Heart left ventricle (tissue), 16 donors: ENCODE measurements around the gene ADGRG1. TPM values are rescaled to one million over a fixed set of nuclear protein-coding genes. Genes with fewer than 3 reads are reported as not detected.

Experiments
- ATAC-seq, 4 donors: fragments of 200-7000 bp; cut with Tn5 transposase; one replicate each; pipeline ENCODE4 v1.9.1; 2020 to 2022; ENCODE audit warnings: moderate library complexity in 4 of 4, mild to moderate bottlenecking in 3 of 4, moderate number of reproducible peaks in 1 of 4
- DNase-seq, 5 donors: peaks; one replicate each; pipeline ENCODE4 v3.0.0-alpha.2; 2020
- H3K27ac ChIP-seq, 12 donors: fragments of 200-600 bp; sonication (generic) in 4 of 12; one replicate each; pipeline versions ENCODE4 v1.5.0 to v1.8.0; 2016 to 2022; ENCODE audit warnings: mild to moderate bottlenecking in 2 of 12
- H3K27me3 ChIP-seq, 9 donors: fragments of 200-600 bp; sonication (generic) in 2 of 9; one replicate each; pipeline versions ENCODE4 v1.5.1 to v1.8.0; 2016 to 2022; ENCODE audit warnings: mild to moderate bottlenecking in 3 of 9
- H3K36me3 ChIP-seq, 9 donors: fragments of 200-600 bp; sonication (generic) in 2 of 9; one replicate each; pipeline versions ENCODE4 v1.5.0 to v1.8.0; 2018 to 2022; ENCODE audit warnings: mild to moderate bottlenecking in 2 of 9
- H3K4me1 ChIP-seq, 12 donors: fragments of 200-600 bp; sonication (generic) in 4 of 12; one replicate each; pipeline versions ENCODE4 v1.5.0 to v1.8.0; 2016 to 2022; ENCODE audit warnings: mild to moderate bottlenecking in 3 of 12
- H3K4me3 ChIP-seq, 12 donors: fragments of 200-600 bp; sonication (generic) in 4 of 12; one replicate each; pipeline versions ENCODE4 v1.5.0 to v1.8.0; 2017 to 2022; ENCODE audit warnings: mild to moderate bottlenecking in 9 of 12, moderate library complexity in 4 of 12
- H3K9me3 ChIP-seq, 12 donors: fragments of 200-600 bp; sonication (generic) in 4 of 12; one replicate each; pipeline versions ENCODE4 v1.5.0 to v1.8.0; 2016 to 2022; ENCODE audit warnings: mild to moderate bottlenecking in 1 of 12
- POLR2A ChIP-seq, 2 donors: fragments of 450-650 bp; IDR thresholded peaks; one replicate each; pipeline ENCODE4 v1.6.1; 2017; ENCODE audit warnings: antibody characterized with exemption in 2 of 2, mild to moderate bottlenecking in 2 of 2, moderate library complexity in 2 of 2
- WGBS, 4 donors: extraction: QIAGEN DNeasy Blood & Tissue Kit in 2 of 4; methylation state at CpG; one replicate each; pipeline versions ENCODE4 v1.1.5 to v1.1.7; 2013 to 2018; 5-methylcytosine and 5-hydroxymethylcytosine counted together
- intact Hi-C, 10 donors: fragments of 100-400 bp; cut with DNase I; formaldehyde crosslinking; loops; one replicate each; pipeline versions ENCODE4 v1.11.1 to v1.14.2; 2022
- polyA plus RNA-seq, 2 donors: library from polyadenylated mRNA; stranded (reverse); fragments of 200-250 nt; gene quantifications; one replicate each; pipeline ENCODE4 v1.2.3, GENCODE V29; 2013
- total RNA-seq, 9 donors: library from RNA; depleted of rRNA in 2 of 9; stranded (reverse); fragments of >200 nt in 2 of 9; fragmentation: NEBNext Ultra II Directional in 3 of 9; extraction: Animal tissue kit (Norgen Biotek cat#: 25700) in 3 of 9; gene quantifications; one replicate each; pipeline versions ENCODE4 v1.1.0 to v1.2.4, GENCODE V29; 2016 to 2023
- TF ChIP-seq, protein P1 (sequence below), 12 donors: fragments of 200-600 bp; sonication (generic) in 4 of 12; IDR thresholded peaks; one replicate each; pipeline versions ENCODE4 v1.5.0 to v1.8.0; 2018 to 2022; ENCODE audit warnings: antibody characterized with exemption in 12 of 12, mild to moderate bottlenecking in 5 of 12
- donor health status: ischemic (EF 13 %, LVEDD 7.1; RV severe dilation, severe dysfunction).
- donor health status: healthy with polysubstance abuse.
- donor health status: DM: no; HTN: yes; CAD: no.
- donor health status: DM: no; HTN: no; CAD: no.
- donor health status: ischemic (EF 25% LVEDD 6.9; RV normal size, moderate dysfunction).
- donor health status: ischemic (EF 25% LVEDD 5.7; RV mildly dilated, moderate dysfunction).
- donor health status: healthy.
- donor health status: DM: yes; HTN: yes; CAD: no.
- donor health status: ischemic (EF 35%, LVEDD 5.7; RV mildly dilated, moderate dysfunction).
- donor health status: nonischemic (EF 11% LVEDD 7.7; RV severe dilation, severe dysfunction).
- donor health status: DM: yes; HTN: yes; CAD: no.
- donor health status: PGD.
- donor health status: ischemic (EF 29% LVEDD 5.4; RV normal size, mild dysfunction).
- donor health status: nonischemic (EF 23%, LVEDD 6.1; RV moderate dilation, normal function).

The ADGRG1 gene
- total and polyA plus RNA-seq, 11 donors, result 14.1 to 65.2 (median 17.5) TPM

DNA sequence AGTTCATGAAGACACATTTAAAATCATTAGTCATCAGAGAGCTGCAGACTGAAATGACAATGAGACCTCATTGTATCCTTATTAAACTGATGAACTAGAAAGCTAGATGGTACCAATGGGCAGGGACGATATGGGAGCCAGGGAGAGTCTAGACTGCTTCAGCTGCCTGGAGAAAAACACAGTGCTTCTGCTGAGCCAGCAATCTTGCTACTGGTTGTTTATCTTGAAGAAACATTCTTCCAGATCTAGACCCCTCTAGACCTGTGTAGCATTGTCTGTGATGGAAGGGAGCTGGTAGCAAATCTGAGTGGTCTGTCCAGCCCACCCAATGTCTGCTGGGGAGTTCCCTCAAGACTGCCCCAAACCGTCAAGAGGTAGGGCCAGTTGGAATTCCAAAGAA lies 64.2 kb downstream of the ADGRG1 start:
- Histone ChIP-seq H3K9me3 (no peaks in the 10 kb centered on the region), H3K27ac (no peak overlapping the region), H3K36me3 (no peaks in the 10 kb centered on the region), H3K4me1 (peaks cover 0 to 16% (median 0%) of the 10 kb centered on the region in 12 donors), H3K27me3 (peaks cover 0 to 10% (median 0%) of the 10 kb centered on the region in 9 donors), H3K4me3 (no peak overlapping the region)
- TF ChIP-seq, protein P1, sequence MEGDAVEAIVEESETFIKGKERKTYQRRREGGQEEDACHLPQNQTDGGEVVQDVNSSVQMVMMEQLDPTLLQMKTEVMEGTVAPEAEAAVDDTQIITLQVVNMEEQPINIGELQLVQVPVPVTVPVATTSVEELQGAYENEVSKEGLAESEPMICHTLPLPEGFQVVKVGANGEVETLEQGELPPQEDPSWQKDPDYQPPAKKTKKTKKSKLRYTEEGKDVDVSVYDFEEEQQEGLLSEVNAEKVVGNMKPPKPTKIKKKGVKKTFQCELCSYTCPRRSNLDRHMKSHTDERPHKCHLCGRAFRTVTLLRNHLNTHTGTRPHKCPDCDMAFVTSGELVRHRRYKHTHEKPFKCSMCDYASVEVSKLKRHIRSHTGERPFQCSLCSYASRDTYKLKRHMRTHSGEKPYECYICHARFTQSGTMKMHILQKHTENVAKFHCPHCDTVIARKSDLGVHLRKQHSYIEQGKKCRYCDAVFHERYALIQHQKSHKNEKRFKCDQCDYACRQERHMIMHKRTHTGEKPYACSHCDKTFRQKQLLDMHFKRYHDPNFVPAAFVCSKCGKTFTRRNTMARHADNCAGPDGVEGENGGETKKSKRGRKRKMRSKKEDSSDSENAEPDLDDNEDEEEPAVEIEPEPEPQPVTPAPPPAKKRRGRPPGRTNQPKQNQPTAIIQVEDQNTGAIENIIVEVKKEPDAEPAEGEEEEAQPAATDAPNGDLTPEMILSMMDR (IDR thresholded peaks at IDR 0.05), result no peak
- TF ChIP-seq POLR2A (IDR thresholded peaks at IDR 0.05), result no peak
- 64 to 71% (median 71%) methylated on average over 2 of the region's 2 CpGs; no CpG with 5 or more reads in 1 of the 4 donors for WGBS, 4 donors
- DNase-seq (no peak), ATAC-seq (no peak)
- intact Hi-C loops, result no loop called here

DNA sequence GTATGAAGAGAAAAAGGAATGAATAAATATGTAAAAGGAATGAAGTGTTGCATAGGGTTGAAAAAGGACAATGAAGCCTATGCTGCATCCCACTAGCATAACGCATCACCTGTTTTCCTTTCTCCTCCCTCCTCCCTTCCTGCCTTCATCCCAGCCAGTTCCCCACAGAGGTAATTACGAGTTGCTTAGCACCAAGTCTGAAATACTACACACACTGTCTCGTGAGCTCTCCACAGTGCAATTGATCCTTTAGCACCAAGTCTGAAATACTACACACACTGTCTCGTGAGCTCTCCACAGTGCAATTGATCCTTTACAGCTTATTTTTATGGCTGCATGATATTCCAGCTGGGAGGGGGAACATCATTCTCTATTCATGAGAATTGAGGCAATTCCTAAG lies 65.1 kb downstream of the ADGRG1 start:
- WGBS, 4 donors, result 75 to 79% (median 78%) methylated on average over 4 of the region's 4 CpGs; no CpG with 5 or more reads in 1 of the 4 donors
- H3K9me3 ChIP-seq, result no peaks in the 10 kb centered on the region
- TF ChIP-seq, protein P1 (IDR thresholded peaks at IDR 0.05), result no peak
- TF ChIP-seq POLR2A (IDR thresholded peaks at IDR 0.05), result no peak
- DNase-seq, result no peak
- H3K27ac ChIP-seq, result no peak overlapping the region
- H3K4me3 ChIP-seq, result no peak overlapping the region
- ATAC-seq, result no peak
- no peaks in the 10 kb centered on the region for H3K36me3 ChIP-seq
- intact Hi-C loops, result no loop called here
- peaks cover 0 to 16% (median 0%) of the 10 kb centered on the region in 12 donors for H3K4me1 ChIP-seq
- H3K27me3 ChIP-seq, result peaks cover 0 to 10% (median 0%) of the 10 kb centered on the region in 9 donors

DNA sequence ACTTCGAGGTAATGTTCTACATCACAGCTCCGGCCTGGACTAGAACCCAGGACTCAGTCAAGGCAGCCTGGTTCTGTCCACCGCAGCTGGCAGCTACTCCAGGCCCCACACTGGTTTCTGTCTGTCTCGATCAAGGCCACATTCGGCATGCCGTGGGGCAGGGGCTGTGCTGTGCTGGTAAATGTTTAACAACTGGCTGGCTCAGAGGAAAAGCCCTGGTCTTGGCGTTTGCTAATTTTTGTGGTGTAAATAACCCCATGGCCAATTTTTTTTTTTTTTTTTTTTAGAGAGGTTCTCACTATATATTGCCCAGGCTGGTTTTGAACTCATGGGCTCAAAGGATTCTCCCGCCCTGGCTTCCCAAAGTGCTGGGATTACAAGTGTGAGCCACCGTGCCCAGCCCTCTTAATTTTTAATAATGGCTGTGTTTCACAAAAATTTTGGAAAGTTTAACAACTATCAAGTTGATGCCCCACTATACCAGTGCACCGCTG lies 65.8 kb downstream of the ADGRG1 start:
- peaks cover 0 to 10% (median 0%) of the 10 kb centered on the region in 9 donors for H3K27me3 ChIP-seq
- ATAC-seq, result no peak
- intact Hi-C loops, result no loop called here
- WGBS, 4 donors, result 65 to 70% (median 67%) methylated on average over 10 of the region's 10 CpGs
- H3K4me1 ChIP-seq, result peaks cover 0 to 16% (median 0%) of the 10 kb centered on the region in 12 donors
- H3K9me3 ChIP-seq, result no peaks in the 10 kb centered on the region
- H3K4me3 ChIP-seq, result peak overlapping the region in 1 of 12 donors; percentile 45
- TF ChIP-seq, protein P1 (IDR thresholded peaks at IDR 0.05), result no peak
- no peak for TF ChIP-seq POLR2A (IDR thresholded peaks at IDR 0.05)
- no peaks in the 10 kb centered on the region for H3K36me3 ChIP-seq
- H3K27ac ChIP-seq, result no peak overlapping the region
- DNase-seq, result no peak

DNA sequence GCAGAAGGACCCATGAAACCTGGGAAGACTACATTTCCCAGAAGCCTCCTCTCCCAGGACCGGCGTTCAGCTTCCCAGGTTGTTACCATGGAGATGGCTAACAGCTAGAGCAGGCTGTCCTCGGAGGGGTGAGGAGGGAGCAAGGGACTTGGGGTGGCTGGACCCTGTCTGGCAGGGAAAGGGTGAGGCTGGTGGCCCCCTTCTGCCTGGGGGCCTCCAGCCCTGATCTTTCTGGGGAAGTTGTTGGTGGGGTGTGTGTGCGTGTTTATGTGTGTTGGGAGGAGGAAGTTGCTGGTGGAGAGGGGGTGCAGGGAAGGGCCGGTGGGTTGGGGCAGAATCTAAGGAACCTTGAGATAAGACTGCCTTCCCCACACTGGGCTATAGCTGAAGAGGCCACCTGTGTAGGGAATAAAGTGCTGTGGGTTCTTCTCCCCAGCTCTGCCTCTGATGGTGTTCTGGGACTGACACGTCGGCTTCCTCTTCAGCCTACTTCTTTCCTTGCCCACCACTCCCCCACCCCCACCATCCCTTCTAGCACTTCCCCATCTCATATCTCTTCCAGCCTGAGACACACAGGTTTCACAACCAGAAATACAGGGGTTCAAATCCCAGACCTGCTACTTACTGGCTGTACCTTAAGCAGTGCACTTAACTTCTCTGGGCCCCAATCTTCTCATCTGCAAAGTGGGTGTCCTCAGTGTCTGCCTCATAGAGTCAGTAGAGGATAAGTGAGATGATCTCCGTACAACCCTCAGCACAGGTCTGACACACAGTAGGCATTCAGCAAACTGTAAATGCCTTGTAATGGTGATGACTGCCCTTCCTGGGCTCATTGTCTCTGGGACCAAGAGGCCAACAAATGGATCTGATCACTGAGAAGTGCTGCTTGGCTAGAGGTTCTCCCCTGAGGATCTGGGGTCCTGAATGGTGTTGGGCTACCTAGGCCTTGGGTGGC lies 66.6 kb downstream of the ADGRG1 start, which contains the start of gene DRC7:
TSS of gene DRC7 (plus strand) at position 82 of the 955 bp plus-strand sequence. CDS start 3,144 bp downstream, outside the sequence.
- Histone ChIP-seq H3K27me3 (peaks cover 0 to 4% (median 0%) of the 10 kb centered on the region in 9 donors), H3K9me3 (no peaks in the 10 kb centered on the region), H3K36me3 (no peaks in the 10 kb centered on the region), H3K4me3 (peak within 1 kb of the TSS in 4 of 12 donors; percentile 13 to 45 (median 30)), H3K27ac (no peak within 1 kb of the TSS), H3K4me1 (peaks cover 0 to 11% (median 0%) of the 10 kb centered on the region in 12 donors)
- ATAC-seq (peak in 3 of 4 donors; percentile 41 to 70 (median 53)), DNase-seq (peak in 2 of 5 donors; percentile 29 to 35)
- 34 to 46% (median 36%) methylated on average over 7 to 8 of the region's 8 CpGs for WGBS, 4 donors
- intact Hi-C loops, result no loop called here
- TF ChIP-seq, protein P1 (IDR thresholded peaks at IDR 0.05), result no peak
- no peak for TF ChIP-seq POLR2A (IDR thresholded peaks at IDR 0.05)
